HG02885 (cell line): ENCODE results near the gene OR4F15.

Source experiments
- ATAC-seq: cut with Tn5 transposase; IDR thresholded peaks from one replicate; pipeline ENCODE4 v1.9.1; 2021; ENCODE audit warnings: mild to moderate bottlenecking; ENCODE audit not compliant: unreplicated experiment, poor library complexity

Gene OR4F15

GRCh38 chr15:101803209-101803608, 8.8 kb upstream of the OR4F15 start, which contains the start of gene OR4F6:
Gene OR4F6 (plus strand): TSS chr15:101803509. CDS start chr15:101805720, 2,211 bp downstream.
- ATAC-seq, result no peak

DNA sequence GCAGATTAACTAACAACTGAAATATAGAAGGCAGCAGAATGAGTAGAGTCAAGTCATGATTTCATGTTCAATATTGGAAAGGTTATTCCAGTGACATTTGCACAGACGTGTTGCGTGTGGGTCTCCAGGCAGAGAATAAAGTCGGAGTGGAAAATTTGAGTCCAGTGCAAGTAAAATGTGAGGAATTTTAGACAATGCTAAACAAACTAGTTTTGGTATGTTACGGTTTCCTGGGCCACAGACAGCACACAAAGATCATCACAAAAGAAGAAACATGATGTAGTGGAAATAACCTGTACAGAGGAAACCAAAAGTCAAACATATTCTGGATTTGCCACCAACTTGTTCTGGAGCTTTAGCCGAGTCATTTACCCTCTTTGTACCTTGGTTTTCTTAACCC, 8.3 kb upstream of the OR4F15 start:
- ATAC-seq, result no peak

- no peak for ATAC-seq
Measured at GRCh38 chr15:101804375-101804774, 7.6 kb upstream of the OR4F15 start.

DNA sequence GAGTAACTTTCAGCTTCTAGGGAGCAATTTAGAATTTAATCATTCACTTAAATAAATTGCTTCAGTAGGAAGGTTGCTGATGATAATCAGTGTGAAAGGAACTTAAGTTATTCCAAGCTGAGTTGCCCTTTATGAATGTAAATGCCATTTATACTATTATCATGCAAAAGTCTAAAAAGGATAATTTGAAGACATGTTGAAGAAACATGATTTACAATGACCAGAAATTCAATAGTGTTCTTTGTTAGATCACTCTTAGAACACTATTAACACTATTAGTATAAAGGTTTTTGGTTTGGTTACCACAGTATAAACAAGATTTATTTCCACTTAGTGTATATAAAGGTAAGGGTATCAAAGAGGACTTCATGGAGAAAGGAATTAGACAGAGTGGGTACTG, 7.1 kb upstream of the OR4F15 start:
- no peak for ATAC-seq

DNA sequence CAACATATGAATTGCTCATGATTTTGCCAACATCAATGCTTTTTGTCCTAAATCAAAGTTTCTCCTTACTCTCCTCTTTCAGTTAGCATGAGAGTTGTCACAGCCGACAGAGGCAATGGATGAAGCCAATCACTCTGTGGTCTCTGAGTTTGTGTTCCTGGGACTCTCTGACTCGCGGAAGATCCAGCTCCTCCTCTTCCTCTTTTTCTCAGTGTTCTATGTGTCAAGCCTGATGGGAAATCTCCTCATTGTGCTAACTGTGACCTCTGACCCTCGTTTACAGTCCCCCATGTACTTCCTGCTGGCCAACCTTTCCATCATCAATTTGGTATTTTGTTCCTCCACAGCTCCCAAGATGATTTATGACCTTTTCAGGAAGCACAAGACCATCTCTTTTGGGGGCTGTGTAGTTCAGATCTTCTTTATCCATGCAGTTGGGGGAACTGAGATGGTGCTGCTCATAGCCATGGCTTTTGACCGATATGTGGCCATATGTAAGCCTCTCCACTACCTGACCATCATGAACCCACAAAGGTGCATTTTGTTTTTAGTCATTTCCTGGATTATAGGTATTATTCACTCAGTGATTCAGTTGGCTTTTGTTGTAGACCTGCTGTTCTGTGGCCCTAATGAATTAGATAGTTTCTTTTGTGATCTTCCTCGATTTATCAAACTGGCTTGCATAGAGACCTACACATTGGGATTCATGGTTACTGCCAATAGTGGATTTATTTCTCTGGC, 6.2 kb upstream of the OR4F15 start:
- ATAC-seq, result no peak

DNA sequence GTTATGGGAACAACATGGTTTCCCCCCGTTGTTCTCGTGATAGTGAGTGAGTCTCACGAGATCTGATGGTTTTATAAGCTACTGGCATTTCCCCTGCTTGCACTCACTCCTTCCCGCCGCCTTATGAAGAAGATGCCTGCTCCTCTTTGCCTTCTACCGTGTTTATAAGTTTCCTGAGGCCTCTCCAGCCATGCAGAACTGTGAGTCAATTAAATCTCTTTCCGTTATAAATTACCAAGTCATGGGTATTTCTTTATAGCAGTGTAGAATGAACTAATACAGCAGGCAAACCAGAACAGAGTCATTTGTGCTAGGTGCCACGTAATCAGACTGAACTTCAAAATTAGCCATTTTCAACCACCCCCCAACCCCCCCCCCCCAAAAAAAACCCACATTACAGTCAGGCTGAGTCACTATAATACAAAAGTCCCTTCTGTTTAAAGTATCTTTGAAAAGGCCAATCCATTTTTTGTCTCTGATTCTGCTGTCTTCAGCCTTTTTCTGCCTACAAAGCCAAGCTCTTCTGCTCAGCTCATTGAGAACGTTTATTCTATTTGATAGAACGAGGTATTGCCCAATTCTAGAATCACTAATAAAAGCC, 4.6 kb upstream of the OR4F15 start:
- ATAC-seq, result no peak

DNA sequence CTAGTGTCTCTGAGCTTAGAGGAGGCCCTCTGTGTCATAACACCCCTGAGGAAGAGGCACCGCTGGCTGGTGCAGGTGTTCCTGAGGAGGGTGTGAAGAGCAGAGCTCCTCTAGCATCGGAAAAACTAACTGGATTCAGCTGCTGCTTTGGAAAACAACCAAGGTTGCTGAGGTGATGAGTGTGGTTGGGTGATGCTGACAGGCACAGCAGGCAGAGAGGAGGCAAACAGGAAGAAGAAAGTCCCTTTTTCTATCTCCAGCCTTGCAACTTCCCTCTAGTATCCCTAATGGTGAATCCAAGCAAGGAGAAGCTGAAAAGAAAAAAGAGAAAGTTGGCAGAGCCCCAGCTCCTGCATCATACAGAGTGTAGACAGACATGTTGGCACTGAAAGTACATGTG, 3.8 kb upstream of the OR4F15 start:
- no peak for ATAC-seq

DNA sequence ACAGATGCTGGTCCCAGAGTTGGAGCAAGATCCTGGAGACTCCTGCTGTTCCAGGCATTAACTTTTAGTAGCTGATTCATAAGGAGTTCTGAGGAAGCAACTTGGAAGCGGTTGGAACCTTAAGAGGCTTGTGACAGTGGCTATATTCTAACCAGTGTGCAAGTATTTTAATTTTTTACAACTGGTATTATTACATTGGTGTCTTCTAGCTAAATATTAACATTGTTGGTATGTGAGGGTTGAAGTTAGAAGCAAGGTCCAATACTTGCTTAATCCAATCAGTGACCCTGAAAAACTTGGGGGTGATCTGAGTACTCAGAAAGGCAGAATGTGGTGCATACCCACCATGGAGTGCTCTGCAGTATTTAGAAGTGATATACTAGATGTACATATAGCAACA, 1.5 kb upstream of the OR4F15 start:
- ATAC-seq, result no peak

DNA sequence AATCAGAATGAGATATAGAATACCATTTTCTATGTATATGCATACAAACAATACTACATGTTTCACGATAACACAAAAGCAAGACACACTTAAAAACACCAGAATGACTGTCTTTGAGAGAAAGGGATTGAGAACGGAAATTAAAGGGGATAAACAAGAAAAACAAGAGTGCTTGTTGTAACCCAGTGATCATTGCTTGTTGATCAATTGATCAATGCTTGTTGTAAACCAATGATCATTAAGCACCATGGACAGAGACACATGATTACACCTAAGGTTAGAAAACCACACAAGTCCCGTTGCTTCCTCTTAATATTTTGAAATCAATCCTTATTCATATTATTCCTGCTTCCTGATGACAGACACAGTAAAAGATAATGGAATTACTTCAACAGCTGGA, 1.1 kb upstream of the OR4F15 start:
- ATAC-seq, result no peak

GRCh38 chr15:101813803-101814534, 2.0 kb downstream of the OR4F15 start:
- ATAC-seq, result no peak

DNA sequence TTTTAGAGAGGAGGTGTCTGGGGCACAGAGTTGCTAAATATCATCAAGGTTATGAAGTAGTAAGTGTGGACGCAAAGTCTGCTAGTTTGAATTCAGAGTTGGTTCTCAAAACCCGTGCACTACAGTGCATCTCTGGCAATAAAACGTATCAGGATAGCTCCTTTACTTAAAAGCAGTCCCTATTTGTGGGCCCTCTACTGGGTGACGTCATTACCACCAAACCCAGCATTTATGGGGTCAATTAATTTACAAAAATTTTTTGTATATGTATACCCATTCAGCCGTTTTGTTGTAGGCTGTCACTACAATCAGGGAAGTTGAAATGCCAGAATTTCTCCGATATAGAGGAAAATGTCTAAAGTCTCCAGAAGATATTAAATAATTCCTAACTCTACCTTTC, 8.8 kb downstream of the OR4F15 start:
- no peak for ATAC-seq

GRCh38 chr15:101827257-101827656, 15.3 kb downstream of the OR4F15 start:
- ATAC-seq, result no peak

DNA sequence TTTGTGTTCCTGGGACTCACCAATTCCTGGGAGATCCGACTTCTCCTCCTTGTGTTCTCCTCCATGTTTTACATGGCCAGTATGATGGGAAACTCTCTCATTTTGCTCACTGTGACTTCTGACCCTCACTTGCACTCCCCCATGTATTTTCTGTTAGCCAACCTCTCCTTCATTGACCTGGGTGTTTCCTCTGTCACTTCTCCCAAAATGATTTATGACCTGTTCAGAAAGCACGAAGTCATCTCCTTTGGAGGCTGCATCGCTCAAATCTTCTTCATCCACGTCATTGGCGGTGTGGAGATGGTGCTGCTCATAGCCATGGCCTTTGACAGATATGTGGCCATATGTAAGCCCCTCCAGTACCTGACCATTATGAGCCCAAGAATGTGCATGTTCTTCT, 16.8 kb downstream of the OR4F15 start:
- no peak for ATAC-seq

GRCh38 chr15:101841656-101842055, 29.7 kb downstream of the OR4F15 start:
- no peak for ATAC-seq

GRCh38 chr15:101844916-101845315, 32.9 kb downstream of the OR4F15 start:
- no peak for ATAC-seq

GRCh38 chr15:101852356-101852755, 40.4 kb downstream of the OR4F15 start:
- ATAC-seq, result no peak
